GM03348 (cell line): Measurements from ENCODE around the gene TMEM233.
"Not testable (repeated sequence)": the region's sequence is repeated elsewhere in the genome, so short reads cannot be mapped to it uniquely, and the experiment has no call there.

Experiments used
- DNase-seq: peaks from one replicate; pipeline ENCODE4 v3.0.0; 2012; ENCODE audit warnings: low spot score

Gene TMEM233

GRCh38 chr12:119609358-119609757 is 15.8 kb downstream of the TMEM233 start:
- no peak for DNase-seq

GRCh38 chr12:119613319-119613936 is 19.9 kb downstream of the TMEM233 start:
- DNase-seq: no peak

- no peak for DNase-seq
These were observed 21.1 kb downstream of the TMEM233 start for GRCh38 chr12:119614705-119615104.

- no peak for DNase-seq
These were observed 22.2 kb downstream of the TMEM233 start for GRCh38 chr12:119615518-119616475.

- not testable (repeated sequence) for DNase-seq
These were observed 24.8 kb downstream of the TMEM233 start for GRCh38 chr12:119618328-119618896.

GRCh38 chr12:119620490-119620889 is 26.9 kb downstream of the TMEM233 start:
- no peak for DNase-seq

GRCh38 chr12:119621878-119622277 is 28.3 kb downstream of the TMEM233 start:
- no peak for DNase-seq

GRCh38 chr12:119624966-119625365 is 31.4 kb downstream of the TMEM233 start:
- DNase-seq: no peak

GRCh38 chr12:119627019-119627643 is 33.6 kb downstream of the TMEM233 start:
- DNase-seq: no peak

- DNase-seq: no peak
These were observed 34.1 kb downstream of the TMEM233 start for GRCh38 chr12:119627686-119628085.

- no peak for DNase-seq
These were observed 36.7 kb downstream of the TMEM233 start for GRCh38 chr12:119630223-119630780.

- no peak for DNase-seq
These were observed 37.5 kb downstream of the TMEM233 start for GRCh38 chr12:119630962-119631550.

- no peak for DNase-seq
These were observed 38.5 kb downstream of the TMEM233 start for GRCh38 chr12:119631930-119632678.

GRCh38 chr12:119634743-119635142 is 41.2 kb downstream of the TMEM233 start:
- DNase-seq: no peak

GRCh38 chr12:119642986-119643385 is 49.4 kb downstream of the TMEM233 start:
- DNase-seq: no peak

- no peak for DNase-seq
These were observed 51.4 kb downstream of the TMEM233 start for GRCh38 chr12:119644930-119645329.

GRCh38 chr12:119645535-119646059 is 52.0 kb downstream of the TMEM233 start:
- DNase-seq: no peak

GRCh38 chr12:119649202-119649808 is 55.7 kb downstream of the TMEM233 start:
- DNase-seq: peak; percentile 56

GRCh38 chr12:119652665-119653064 is 59.1 kb downstream of the TMEM233 start:
- DNase-seq: no peak

- not testable (repeated sequence) for DNase-seq
These were observed 63.4 kb downstream of the TMEM233 start for GRCh38 chr12:119657001-119657400.
